ENCODE measurements around the gene SREK1.
"Not testable (repeated sequence)": the region's sequence is repeated elsewhere in the genome, so short reads cannot be mapped to it uniquely, and the experiment has no call there.

The SREK1 gene

GRCh38 chr5:66169534-66169933 lies 25.4 kb downstream of the SREK1 start:
- DNase-seq: no peak

- no peak for DNase-seq
Observed at GRCh38 chr5:66170195-66170919, 26.3 kb downstream of the SREK1 start.

GRCh38 chr5:66171349-66172344 lies 27.5 kb downstream of the SREK1 start:
- DNase-seq: peak; percentile 41

- DNase-seq: peak; percentile 2
Observed at GRCh38 chr5:66174338-66174737, 30.2 kb downstream of the SREK1 start.

GRCh38 chr5:66178799-66179198 lies 34.7 kb downstream of the SREK1 start:
- no peak for DNase-seq

- no peak for DNase-seq
Observed at GRCh38 chr5:66179297-66180051, 35.4 kb downstream of the SREK1 start.

GRCh38 chr5:66180282-66181155 lies 36.4 kb downstream of the SREK1 start:
- peak; percentile 12 for DNase-seq

- DNase-seq: no peak
Observed at GRCh38 chr5:66186108-66186507, 42.0 kb downstream of the SREK1 start.

GRCh38 chr5:66193419-66193818 lies 49.3 kb downstream of the SREK1 start:
- DNase-seq: peak; percentile 2

- no peak for DNase-seq
Observed at GRCh38 chr5:66197764-66198405, 53.8 kb downstream of the SREK1 start.

GRCh38 chr5:66198837-66199236 lies 54.7 kb downstream of the SREK1 start:
- DNase-seq: no peak

- DNase-seq: no peak
Observed at GRCh38 chr5:66203531-66203930, 59.4 kb downstream of the SREK1 start.

- DNase-seq: no peak
Observed at GRCh38 chr5:66206465-66206864, 62.4 kb downstream of the SREK1 start.

- DNase-seq: peak; percentile 87
Observed at GRCh38 chr5:66207800-66208561, 63.9 kb downstream of the SREK1 start.

GRCh38 chr5:66209350-66209749 lies 65.2 kb downstream of the SREK1 start:
- DNase-seq: no peak

GRCh38 chr5:66209794-66210193 lies 65.7 kb downstream of the SREK1 start:
- DNase-seq: no peak

- DNase-seq: no peak
Observed at GRCh38 chr5:66213533-66213932, 69.4 kb downstream of the SREK1 start.

- no peak for DNase-seq
Observed at GRCh38 chr5:66222455-66222854, 78.4 kb downstream of the SREK1 start.

GRCh38 chr5:66222896-66223295 lies 78.8 kb downstream of the SREK1 start:
- not testable (repeated sequence) for DNase-seq

- DNase-seq: peak; percentile 11
Observed at GRCh38 chr5:66223637-66224036, 79.5 kb downstream of the SREK1 start.

GRCh38 chr5:66224274-66224673 lies 80.2 kb downstream of the SREK1 start:
- no peak for DNase-seq

All from MV-4-11 (cell line).